ENCODE results near the gene RFX1.
"Not testable (repeated sequence)": the region's sequence is repeated elsewhere in the genome, so short reads cannot be mapped to it uniquely, and the experiment has no call there.

The RFX1 gene

GRCh38 chr19:14027856-14028450 lies 21.8 kb upstream of the RFX1 start, which contains the start of gene RLN3:
TSS of gene RLN3 (plus strand) at chr19:14028148. CDS start at chr19:14028205, 57 bp downstream.
- DNase-seq (ENCODE audit: low read depth) = no peak

DNA sequence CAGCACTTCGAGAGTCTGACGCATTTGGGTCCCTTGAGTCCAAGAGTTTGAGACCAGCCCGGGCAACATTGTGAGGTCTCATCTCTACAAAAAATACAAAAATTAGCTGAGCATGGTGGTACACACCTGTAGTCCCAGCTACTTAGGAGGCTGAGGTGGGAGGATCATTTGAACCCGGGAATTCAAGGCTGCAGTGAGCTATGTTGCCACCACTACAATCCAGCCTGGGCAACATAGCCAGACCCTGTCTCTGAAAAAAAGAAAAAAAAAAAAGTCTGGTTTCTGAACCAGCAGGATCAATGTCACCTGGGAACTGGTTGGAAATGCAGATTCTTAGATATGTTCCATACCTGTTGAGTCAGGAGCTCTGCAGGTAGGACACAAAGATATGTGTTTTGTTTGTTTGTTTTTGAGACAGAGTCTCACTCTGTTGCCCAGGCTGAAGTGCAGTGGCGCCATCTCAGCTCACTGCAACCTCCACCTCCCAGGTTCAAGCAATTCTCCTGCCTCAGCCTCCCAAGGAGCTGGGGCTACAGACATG lies 20.6 kb upstream of the RFX1 start:
- DNase-seq (ENCODE audit: low read depth) = not testable (repeated sequence)

DNA sequence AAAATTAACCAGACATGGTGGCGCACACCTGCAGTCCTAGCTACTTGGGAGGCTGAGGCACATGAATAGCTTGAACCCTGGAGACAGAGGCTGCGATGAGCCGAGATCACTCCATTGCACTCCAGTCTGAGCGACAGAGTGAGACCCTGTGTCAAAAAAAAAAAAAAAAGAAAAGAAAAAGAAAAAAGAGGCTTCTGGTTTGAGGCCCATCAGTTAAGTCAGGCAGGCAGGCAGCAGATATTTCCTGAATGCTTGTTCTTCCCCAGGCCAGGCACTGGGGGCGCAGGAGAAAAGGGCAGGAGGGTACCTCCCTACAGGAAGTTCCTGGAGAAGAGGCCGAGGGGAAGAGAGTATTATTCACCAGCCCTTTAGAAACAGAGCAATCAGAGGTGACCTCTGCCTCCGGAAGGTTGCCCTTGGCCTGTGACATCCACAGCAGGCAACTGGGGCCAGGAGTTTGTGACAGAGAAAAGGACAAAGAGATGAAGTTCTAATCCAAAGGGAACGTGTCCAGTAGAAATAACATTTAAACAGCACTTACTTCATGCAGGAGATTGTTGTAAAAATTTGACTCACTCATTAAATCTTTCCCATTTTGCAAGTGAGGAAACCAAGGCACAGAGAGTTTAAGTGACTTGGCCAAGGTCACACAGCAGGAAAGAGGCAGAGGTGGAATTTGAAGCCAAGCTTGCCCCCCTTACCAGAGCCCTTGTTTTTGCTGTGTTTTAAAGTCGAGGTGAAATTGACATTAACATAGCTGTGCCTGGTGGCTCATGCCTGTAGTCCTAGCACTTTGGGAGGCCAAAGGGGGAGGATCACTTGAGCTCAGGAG lies 17.5 kb upstream of the RFX1 start:
- no peak for DNase-seq (ENCODE audit: low read depth)

DNA sequence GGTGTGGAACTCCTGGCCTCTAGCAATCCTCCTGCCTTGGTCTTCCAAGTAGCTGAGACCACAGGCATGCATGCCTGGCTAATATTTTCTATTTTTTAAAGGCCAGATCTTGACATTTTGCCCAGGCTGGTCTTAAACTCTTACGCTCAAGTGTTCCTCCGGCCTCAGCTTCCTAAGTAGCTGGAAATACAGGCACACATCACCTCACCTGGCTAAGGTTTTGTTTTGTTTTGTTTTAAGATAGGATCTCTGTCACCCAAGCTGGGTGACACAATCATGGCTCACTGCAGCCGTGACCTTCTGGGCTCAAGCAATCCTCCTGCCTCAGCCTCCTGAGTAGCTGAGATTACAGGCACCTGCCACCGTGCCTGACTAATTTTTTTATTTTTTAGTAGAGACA lies 16.3 kb upstream of the RFX1 start:
- DNase-seq (ENCODE audit: low read depth) = no peak

DNA sequence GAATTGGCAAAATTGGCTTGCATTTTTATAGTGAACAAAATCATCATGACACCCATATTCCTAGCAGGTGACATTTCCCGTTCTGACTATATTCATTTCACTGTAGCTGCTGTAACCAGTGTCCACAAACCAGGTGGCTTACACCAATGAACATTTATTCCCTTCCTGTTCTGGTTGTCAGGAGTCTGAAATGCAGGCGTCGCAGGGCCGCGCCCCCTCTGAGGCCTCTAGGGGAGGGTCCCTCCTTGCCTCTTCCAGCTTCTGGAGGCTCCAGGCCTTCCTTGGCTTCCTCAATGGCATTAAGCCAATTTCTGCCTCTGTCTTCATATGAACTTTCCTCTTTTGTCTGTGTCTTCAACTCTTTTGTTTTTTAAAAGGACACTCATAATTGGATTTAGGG lies 15.4 kb upstream of the RFX1 start:
- no peak for DNase-seq (ENCODE audit: low read depth)

DNA sequence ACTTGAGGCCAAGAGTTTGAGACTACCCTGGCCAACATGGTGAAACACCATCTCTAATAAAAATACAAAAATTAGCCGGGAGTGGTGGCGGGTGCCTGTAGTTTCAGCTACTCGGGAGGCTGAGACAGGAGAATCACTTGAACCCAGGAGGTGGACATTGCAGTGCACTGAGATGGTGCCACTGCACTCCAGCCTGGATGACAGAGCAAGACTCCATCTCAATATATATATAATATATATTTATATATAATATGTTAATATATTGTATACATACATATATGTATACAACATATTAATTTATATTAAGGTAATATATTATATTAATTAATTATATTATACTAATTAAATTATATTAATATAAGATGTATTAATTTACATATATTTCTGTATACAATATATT lies 13.6 kb upstream of the RFX1 start:
- DNase-seq (ENCODE audit: low read depth) = not testable (repeated sequence)

GRCh38 chr19:14019100-14019499 lies 13.0 kb upstream of the RFX1 start:
- DNase-seq (ENCODE audit: low read depth) = no peak

DNA sequence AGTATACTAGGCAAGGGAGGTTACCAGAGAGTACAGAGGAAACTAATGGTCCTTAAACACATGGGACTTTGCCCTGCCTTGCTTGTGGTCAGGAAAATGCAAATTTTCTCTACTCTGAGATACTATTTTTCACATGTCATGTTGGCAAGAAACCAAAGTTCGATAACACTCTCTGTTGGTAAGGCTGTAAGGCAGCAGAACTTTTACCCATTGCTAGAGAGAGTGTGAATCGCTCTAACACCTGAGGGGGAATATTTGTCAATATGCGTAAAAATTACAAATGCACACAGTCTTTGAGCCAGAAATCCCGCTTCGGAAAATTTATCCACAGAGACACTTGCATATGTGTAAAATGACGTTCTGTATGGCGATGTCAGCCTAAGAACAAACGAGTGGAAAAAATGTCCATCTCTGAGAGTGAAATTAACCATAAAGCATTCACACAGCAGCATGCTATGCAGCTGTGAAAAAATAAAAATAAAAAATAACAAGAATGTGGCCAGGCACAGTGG lies 9.5 kb upstream of the RFX1 start:
- DNase-seq (ENCODE audit: low read depth) = no peak

DNA sequence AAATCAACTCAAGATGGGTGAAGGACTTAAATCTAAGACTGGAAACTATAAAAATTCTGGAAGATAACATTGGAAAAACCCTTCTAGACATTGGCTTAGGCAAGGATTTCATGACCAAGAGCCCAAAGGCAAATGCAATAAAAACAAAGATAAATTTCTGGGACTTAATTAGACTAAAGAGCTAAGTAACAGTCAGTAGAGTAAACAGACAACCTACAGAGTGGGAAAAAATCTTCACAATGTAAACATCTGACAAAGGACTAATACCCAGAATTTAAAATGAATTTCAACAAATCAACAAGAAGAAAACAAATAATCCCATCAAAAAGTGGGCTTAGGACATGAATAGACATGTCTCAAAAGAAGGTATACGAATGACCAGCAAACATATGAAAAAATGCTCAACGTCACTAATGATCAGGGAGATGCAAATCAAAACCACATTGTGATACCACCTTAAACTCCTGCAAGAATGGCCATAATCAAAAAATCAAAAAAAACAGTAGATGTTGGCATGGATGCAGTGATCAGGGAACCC lies 6.3 kb upstream of the RFX1 start:
- no peak for DNase-seq (ENCODE audit: low read depth)

DNA sequence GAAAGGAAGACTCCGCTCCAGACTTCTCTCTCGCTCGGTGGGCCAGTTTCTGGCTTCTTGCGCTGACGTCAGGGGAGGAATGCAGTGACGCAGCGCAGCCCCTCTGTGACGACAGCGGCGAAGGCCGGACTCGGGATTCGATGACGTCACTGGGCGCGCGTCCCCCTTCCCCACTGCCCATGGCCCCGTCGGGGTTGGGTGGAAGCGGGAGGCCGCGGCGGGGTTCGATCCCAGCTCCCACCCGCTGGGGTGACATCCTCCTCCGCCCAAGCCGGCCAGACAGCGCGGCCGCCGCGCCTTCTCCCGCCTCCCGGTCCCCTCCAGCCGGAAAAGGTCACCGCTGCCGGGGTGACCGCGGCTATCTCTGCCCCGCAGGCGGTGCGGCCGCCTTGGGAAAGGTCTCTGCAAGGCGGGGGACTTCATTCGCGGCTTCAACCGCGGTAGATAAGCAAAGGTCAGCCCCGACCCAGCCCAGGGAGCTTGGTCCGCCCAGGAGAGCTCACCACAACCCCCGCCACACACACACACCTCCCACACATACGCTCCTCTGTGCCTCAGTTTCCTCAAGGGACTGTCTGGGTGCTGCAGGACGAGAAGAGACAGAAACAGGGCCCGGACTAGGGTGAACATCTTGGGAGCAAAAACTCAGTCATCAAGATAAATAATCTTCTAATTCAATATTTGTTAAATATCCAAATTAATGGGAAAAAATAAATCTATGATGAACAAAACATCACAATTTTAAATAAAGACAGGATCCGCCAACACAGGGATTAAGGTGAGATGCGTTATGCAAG lies 844 bp upstream of the RFX1 start:
- DNase-seq (ENCODE audit: low read depth) = no peak

- DNase-seq (ENCODE audit: low read depth) = peak; percentile 82
These were observed 603 bp downstream of the RFX1 start for GRCh38 chr19:14005349-14006084.

DNA sequence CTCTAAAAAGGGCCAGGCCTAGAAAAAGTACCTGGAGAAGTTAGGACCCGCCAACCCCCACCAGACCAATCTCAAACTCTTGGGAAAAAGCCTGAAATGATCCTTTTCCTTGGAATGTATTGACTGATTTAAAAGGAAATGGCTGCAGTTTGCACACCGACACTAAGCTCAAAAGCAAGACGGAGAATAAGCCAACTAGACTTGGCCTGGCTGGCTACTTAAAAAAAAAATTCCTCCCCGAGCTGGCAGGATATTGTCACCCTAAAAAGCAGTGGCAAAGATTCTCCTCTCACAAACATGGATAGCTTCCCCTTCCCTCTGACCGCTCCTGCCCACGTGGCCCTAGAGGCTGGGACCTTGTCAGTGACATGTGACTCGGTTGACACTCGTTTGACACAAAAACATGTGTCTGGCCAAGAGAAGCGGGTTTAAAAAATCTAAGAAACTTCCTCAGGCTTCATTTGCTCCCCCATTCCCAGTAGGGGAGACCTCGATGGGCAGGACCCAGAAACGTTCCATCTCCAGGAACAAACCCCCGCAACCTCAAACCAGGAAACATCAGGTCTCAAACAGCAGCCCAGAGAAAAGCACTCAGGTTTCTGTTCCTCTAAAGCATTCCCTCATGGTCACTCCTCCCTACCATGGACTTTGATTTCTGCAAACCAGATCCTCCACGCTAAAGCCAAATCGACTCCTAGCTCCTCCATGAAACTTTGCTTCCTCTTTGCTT lies 1.3 kb downstream of the RFX1 start:
- DNase-seq (ENCODE audit: low read depth) = no peak

- no peak for DNase-seq (ENCODE audit: low read depth)
These were observed 2.7 kb downstream of the RFX1 start for GRCh38 chr19:14003251-14004055.

- no peak for DNase-seq (ENCODE audit: low read depth)
These were observed 3.4 kb downstream of the RFX1 start for GRCh38 chr19:14002571-14003250.

DNA sequence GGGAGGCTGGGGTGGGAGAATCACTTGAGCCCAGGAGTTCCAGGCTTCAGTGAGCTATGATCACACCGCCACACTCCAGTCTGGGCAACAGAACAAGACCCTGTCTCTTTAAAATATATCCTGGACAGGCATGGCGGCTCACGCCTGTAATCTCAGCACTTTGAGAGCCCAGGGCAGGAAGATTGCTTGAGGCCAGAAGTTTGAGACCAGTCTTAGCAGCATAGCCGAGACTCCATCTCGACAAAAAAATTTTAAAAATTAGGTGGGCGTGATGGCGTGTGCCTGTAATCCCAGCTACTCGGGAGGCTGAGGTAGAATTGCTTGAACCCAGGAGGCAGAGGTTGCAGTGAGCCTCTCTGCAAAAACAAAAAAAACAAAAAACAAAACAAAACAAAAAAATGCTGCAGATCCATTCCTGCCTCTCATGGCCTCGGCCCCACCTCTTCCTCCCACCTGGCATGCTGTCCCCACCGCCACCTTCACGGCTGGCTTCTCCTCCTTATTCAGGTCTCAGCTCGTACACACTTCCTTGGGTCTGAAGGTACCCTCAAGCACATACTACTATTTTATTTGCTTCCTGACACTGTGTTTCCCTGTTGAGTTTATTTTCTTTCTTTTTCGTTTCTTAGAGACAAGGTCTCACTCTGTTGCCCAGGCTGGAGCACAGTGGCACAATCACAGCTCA lies 5.3 kb downstream of the RFX1 start:
- no peak for DNase-seq (ENCODE audit: low read depth)

GRCh38 chr19:13999085-13999484 lies 7.0 kb downstream of the RFX1 start:
- DNase-seq (ENCODE audit: low read depth) = no peak

DNA sequence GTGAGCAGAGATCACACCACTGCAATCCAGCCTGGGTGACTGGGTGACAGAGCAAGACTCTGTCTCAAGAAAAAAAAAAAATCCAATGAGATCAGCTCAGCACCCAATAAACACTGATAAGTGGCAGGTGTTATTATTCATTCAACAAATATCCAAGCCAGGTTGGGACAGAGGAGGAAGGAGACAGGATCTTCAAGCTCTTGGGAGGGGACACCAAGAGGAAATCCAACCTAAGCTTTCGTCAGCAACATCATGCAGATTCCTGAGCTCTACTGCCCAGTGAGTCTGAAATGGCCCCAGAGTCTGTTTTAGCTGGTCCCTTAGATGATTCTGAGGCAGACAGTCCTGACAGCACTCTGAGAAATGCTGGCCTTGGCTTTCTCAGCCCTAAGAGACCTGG lies 7.7 kb downstream of the RFX1 start:
- DNase-seq (ENCODE audit: low read depth) = no peak

- DNase-seq (ENCODE audit: low read depth) = no peak
These were observed 8.5 kb downstream of the RFX1 start for GRCh38 chr19:13997631-13997962.
